GM12873 (cell line): ENCODE results near the gene ALB.

ENCODE experiments used
- CTCF ChIP-seq: IDR thresholded peaks from 2 replicates; pipeline ENCODE4 v1.5.1; 2012; ENCODE audit warnings: low read depth, mild to moderate bottlenecking, moderate library complexity, low read length, control low read depth; ENCODE audit not compliant: insufficient read depth; ENCODE audit errors: missing control alignments

The ALB gene

GRCh38 chr4:73456177-73457022 lies 52.3 kb downstream of the ALB start:
- no peak for TF ChIP-seq CTCF

GRCh38 chr4:73458184-73459047 lies 54.3 kb downstream of the ALB start:
- no peak for TF ChIP-seq CTCF

- TF ChIP-seq CTCF, result no peak
Observed at GRCh38 chr4:73459048-73459421, 54.9 kb downstream of the ALB start.

GRCh38 chr4:73460913-73461522 lies 56.9 kb downstream of the ALB start:
- no peak for TF ChIP-seq CTCF

- no peak for TF ChIP-seq CTCF
Observed at GRCh38 chr4:73468170-73468569, 64.1 kb downstream of the ALB start.

- TF ChIP-seq CTCF, result no peak
Observed at GRCh38 chr4:73470728-73471127, 66.6 kb downstream of the ALB start.
